HepG2 (cell line): ENCODE data around the gene ARFIP1. TPM values are rescaled to one million over a fixed set of nuclear protein-coding genes. Genes with fewer than 3 reads are reported as not detected.

Experiments
- BRF2 ChIP-seq: sonication (generic); formaldehyde crosslinking; IDR thresholded peaks from 2 replicates; pipeline ENCODE4 v1.8.1; 2022; ENCODE audit warnings: mild to moderate bottlenecking, missing genetic modification reagents
- HDAC1 ChIP-seq: sonication (generic); formaldehyde crosslinking; IDR thresholded peaks from 2 replicates; pipeline ENCODE4 v1.5.1; 2020; ENCODE audit warnings: mild to moderate bottlenecking, missing genetic modification reagents
- HOXD1 ChIP-seq: sonication (generic); formaldehyde crosslinking; IDR thresholded peaks from 2 replicates; pipeline ENCODE4 v1.5.0; 2020; ENCODE audit warnings: missing genetic modification reagents
- IRX3 ChIP-seq: sonication (generic); formaldehyde crosslinking; IDR thresholded peaks from 2 replicates; pipeline ENCODE4 v1.8.1; 2023; ENCODE audit warnings: mild to moderate bottlenecking, low read depth, missing genetic modification reagents, borderline replicate concordance
- LBX2 ChIP-seq: sonication (generic); formaldehyde crosslinking; IDR thresholded peaks from 2 replicates; pipeline ENCODE4 v1.5.0; 2020; ENCODE audit warnings: missing genetic modification reagents, mild to moderate bottlenecking, borderline replicate concordance
- NR2C2 ChIP-seq: sonication (generic); formaldehyde crosslinking; IDR thresholded peaks from 2 replicates; pipeline ENCODE4 v1.4.0; 2020; ENCODE audit warnings: missing genetic modification reagents, mild to moderate bottlenecking, moderate library complexity, borderline replicate concordance
- POLR2A ChIP-seq, 2 experiments: IDR thresholded peaks; 2 replicates each; pipeline ENCODE4 v1.6.1; 2011; ENCODE audit warnings: low read depth in 2 of 2, low read length in 2 of 2, mild to moderate bottlenecking in 1 of 2, moderate library complexity in 1 of 2; ENCODE audit not compliant: insufficient read depth in 1 of 2
- ZNF281 ChIP-seq: sonication (generic); formaldehyde crosslinking; IDR thresholded peaks from 2 replicates; pipeline ENCODE4 v1.4.0; 2020; ENCODE audit warnings: missing genetic modification reagents, borderline replicate concordance
- ZNF558 ChIP-seq: sonication (generic); formaldehyde crosslinking; IDR thresholded peaks from 2 replicates; pipeline ENCODE4 v1.9.0; 2022; ENCODE audit warnings: mild to moderate bottlenecking, missing genetic modification reagents, borderline replicate concordance
- ZNF891 ChIP-seq: sonication (generic); formaldehyde crosslinking; IDR thresholded peaks from 2 replicates; pipeline ENCODE4 v1.5.0; 2020; ENCODE audit warnings: mild to moderate bottlenecking, missing genetic modification reagents
- polyA plus RNA-seq, 8 experiments: library from polyadenylated mRNA; depleted of rRNA in 3 of 8; stranded (reverse) in 7 of 8; unstranded in 1 of 8; fragments of >200 nt; fragmentation: Illumina TruSeq in 4 of 8; extraction: Trizol in 4 of 8; gene quantifications; 2 replicates each; pipeline versions ENCODE4 v1.2.1 to v1.2.3, GENCODE V29; 2011 to 2016; ENCODE audit warnings: low read depth in 4 of 8, missing spikeins in 1 of 8, mixed read lengths in 1 of 8; ENCODE audit not compliant: insufficient read depth in 1 of 8
- total RNA-seq, 5 experiments: library from RNA; depleted of rRNA; stranded (reverse); fragments of >200 nt; fragmentation: Illumina TruSeq; extraction: Trizol; gene quantifications; 2 replicates each; pipeline ENCODE4 v1.2.3, GENCODE V29; 2016; ENCODE audit warnings: low read depth in 1 of 5
- TF ChIP-seq, protein P1 (sequence below): IDR thresholded peaks from 2 replicates; pipeline ENCODE4 v1.6.1; 2016; ENCODE audit warnings: missing compliant biosample characterization, missing genetic modification reagents, borderline replicate concordance
- TF ChIP-seq, protein P2 (sequence below), 2 experiments: fragments of 450-650 bp in 1 of 2; sonication (generic) in 1 of 2; formaldehyde crosslinking in 1 of 2; IDR thresholded peaks; 2 replicates each; pipeline versions ENCODE4 v1.6.1 to v1.8.0; 2016 to 2022; ENCODE audit warnings: antibody characterized with exemption in 1 of 2, mild to moderate bottlenecking in 1 of 2, missing genetic modification reagents in 1 of 2

Gene ARFIP1
- total and polyA plus RNA-seq, 2 of the 13 experiments (the other 11 are each of a cell fraction or from before 2014, with no cell fraction given) = 9.9 to 27.7 TPM

DNA sequence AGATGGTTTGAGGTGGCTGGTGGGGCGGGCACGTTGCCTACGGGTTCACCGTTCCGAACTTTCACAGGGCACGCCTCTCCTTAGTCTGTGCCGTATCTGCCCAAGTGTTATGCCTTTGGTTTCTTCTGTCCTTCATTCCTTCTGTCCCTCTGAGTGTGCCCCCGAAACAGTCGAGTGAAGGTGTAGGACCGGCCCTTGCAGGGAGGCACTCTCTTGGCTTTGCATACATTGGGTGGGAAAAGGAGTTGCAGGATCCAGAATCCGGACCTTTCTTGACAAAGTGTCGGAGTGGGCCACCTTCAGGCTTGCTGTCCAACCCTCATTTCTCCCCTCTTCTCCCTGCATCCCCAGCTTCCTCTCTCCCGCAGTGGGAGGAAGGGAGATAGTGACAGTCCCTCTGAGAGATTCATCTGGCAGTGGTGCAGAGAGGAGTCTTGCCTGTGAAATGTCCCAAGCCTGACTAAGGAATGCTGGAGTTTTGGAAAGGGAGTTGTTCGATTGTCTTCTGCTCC is 569 bp downstream of the ARFIP1 start (continued):
- TF ChIP-seq BRF2 (CRISPR knock-in tag) (0 out of 2 replicates have a peak, but pooled peaks have one; percentile 20), ZNF281 (CRISPR knock-in tag) (no peak), HDAC1 (CRISPR knock-in tag) (peak; percentile 7; the same call in 1 of the 2 replicates), IRX3 (CRISPR knock-in tag) (peak; percentile 80; the same call in 1 of the 2 replicates), ZNF558 (CRISPR knock-in tag) (no peak), HOXD1 (CRISPR knock-in tag) (no peak), POLR2A (IDR thresholded peaks at IDR 0.05; ENCODE audit: insufficient read depth in 1 of 2, low read depth in 2 of 2, low read length in 2 of 2) (peak in 1 of 2 experiments; percentile 2; a peak in 1 of 4 replicates), LBX2 (CRISPR knock-in tag) (peak; percentile 23; the same call in 1 of the 2 replicates), NR2C2 (no peak), ZNF891 (CRISPR knock-in tag) (0 out of 2 replicates have a peak, but pooled peaks have one; percentile 25)
- TF ChIP-seq, protein P1, sequence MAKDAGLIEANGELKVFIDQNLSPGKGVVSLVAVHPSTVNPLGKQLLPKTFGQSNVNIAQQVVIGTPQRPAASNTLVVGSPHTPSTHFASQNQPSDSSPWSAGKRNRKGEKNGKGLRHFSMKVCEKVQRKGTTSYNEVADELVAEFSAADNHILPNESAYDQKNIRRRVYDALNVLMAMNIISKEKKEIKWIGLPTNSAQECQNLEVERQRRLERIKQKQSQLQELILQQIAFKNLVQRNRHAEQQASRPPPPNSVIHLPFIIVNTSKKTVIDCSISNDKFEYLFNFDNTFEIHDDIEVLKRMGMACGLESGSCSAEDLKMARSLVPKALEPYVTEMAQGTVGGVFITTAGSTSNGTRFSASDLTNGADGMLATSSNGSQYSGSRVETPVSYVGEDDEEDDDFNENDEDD (CRISPR knock-in tag) = 0 out of 2 replicates have a peak, but pooled peaks have one; percentile 5
- TF ChIP-seq, protein P2, sequence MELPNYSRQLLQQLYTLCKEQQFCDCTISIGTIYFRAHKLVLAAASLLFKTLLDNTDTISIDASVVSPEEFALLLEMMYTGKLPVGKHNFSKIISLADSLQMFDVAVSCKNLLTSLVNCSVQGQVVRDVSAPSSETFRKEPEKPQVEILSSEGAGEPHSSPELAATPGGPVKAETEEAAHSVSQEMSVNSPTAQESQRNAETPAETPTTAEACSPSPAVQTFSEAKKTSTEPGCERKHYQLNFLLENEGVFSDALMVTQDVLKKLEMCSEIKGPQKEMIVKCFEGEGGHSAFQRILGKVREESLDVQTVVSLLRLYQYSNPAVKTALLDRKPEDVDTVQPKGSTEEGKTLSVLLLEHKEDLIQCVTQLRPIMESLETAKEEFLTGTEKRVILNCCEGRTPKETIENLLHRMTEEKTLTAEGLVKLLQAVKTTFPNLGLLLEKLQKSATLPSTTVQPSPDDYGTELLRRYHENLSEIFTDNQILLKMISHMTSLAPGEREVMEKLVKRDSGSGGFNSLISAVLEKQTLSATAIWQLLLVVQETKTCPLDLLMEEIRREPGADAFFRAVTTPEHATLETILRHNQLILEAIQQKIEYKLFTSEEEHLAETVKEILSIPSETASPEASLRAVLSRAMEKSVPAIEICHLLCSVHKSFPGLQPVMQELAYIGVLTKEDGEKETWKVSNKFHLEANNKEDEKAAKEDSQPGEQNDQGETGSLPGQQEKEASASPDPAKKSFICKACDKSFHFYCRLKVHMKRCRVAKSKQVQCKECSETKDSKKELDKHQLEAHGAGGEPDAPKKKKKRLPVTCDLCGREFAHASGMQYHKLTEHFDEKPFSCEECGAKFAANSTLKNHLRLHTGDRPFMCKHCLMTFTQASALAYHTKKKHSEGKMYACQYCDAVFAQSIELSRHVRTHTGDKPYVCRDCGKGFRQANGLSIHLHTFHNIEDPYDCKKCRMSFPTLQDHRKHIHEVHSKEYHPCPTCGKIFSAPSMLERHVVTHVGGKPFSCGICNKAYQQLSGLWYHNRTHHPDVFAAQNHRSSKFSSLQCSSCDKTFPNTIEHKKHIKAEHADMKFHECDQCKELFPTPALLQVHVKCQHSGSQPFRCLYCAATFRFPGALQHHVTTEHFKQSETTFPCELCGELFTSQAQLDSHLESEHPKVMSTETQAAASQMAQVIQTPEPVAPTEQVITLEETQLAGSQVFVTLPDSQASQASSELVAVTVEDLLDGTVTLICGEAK (IDR thresholded peaks at IDR 0.05) = no peak
- TF ChIP-seq, protein P2 (CRISPR knock-in tag; IDR thresholded peaks at IDR 0.05) = peak; percentile 10; the same call in 1 of the 2 replicates
